ENCODE results near the gene ZNF24. TPM values are rescaled to one million over a fixed set of nuclear protein-coding genes. Genes with fewer than 3 reads are reported as not detected.

The ZNF24 gene
- total RNA-seq = 15.4 and 19.4 TPM in 2 replicates

DNA sequence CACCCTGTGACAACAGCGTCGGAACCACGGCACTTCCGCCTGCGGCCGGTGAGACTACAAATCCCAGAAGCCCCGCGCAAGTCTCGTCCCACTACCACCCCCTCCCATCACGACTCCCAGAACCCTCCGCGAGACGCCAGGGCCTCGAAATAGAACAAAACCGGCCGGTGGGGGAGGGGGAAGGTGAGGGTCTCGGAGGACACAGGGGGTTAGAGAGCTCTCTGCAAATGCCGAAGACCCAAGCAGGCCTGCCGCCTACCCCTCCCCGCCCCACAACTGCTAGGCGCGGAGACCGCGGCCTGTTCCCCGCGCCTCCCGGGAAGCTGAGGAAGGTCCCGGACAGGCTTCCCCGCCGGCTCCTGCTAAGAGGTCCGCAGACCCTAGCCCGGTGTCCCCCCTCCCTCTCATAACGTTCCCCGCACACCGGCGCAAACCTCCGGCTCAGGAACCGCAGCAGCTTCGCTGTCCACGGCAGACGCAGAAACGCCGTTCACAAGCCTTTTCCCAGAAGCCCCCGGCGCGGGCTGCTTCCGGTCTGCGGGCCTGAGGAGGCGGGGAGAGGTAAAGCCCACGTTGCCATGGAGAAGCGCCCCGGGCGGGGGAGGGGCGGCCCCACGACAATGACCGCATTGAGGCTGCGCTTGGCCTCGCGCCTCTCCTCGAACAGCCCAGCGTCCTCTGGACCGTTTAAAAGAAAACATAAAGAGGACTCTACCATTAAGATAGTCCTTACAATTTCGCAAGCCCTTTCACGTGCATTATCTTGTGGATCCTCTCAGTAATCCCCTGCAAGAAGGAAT is at the start of gene ZNF24:
ZNF24 (minus strand) TSS at position 485 of the 800 bp plus-strand sequence. CDS start 3,770 bp downstream, outside the sequence.

DNA sequence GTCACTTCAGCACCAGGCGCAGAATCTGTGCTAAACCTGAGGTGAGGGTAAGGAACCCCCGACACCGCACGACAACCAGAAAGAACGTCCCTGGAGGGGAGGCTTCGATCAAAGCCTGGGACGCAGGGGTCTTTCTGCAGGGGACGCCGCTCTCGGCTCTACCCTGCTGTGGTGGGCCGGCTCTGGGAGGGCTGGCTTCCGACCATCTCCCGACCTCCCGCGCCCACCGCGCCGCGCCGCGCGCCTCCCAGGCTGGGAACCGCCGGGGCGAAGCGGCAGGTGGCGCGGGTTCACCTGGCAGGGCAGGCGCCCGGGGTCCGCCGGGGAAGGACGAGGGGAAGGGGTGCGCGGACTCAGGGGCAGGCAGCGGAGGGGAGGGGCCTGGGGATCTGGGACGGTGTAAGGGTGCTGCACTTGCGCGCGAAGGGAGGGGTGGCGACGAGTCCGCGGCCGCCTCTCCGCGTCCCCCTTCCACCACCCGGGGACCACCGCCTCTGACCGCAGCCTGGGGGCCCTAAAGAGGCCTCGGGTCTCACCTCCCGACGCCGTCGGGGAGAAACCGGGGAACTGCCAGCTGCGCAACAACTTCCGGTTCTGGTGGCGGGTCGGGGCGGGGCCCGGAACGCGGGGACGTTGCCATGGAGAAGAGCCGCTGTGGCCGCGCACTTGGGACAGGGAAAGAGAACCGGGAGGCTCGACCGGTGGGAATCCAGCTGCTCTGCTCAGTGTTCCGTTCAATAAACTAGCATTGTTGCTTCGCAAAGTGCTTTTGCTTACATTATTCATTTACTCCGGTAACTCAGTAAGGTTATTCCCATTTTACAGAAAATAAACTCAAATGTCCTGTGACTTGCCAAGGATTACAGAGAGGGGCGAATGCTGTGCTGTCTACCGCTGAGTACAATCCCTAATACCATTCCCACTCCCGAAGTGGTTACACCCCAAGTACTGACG is 32.8 kb upstream of the ZNF24 start, which contains the start of gene ZNF396:
ZNF396 (minus strand) TSS at position 596 of the 954 bp plus-strand sequence. CDS start 3,045 bp downstream, outside the sequence.

DNA sequence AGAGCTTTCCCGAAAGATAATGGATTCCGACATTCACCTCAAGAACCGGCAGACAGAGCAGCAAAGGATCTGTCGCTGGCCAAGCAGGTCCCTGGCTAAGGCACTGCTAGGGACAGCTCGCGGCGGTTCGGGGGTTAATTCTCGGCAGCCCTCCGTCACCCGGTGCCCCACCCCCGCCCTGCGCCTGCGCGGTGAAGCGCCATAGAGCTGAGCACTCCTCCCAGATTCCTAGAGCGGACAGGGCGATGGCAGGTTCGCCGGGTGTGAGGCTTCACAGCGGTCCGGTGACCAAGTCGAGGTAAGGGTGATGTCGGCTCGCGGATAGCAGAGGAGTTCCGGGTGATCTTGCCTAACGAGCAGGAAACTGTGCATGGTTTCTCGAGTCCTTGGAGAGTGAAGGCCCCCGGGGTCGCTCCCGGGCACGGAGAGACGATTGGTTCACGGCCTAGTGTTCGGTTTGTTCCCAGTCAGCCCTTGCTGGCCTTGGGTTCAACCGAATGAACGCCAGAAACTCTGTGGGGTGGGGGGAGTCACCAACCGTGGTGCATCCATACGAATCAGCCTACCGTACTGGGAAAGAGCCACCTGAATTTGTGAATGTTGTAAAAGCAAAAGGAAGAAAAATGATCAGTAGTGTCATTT is 54.0 kb downstream of the ZNF24 start, which contains the start of gene ZSCAN30:
ZSCAN30 (minus strand) TSS at position 136 of the 642 bp plus-strand sequence. CDS start 25,877 bp downstream, outside the sequence.

Other genes with a start within 250 kb of the ZNF24 start
- gene ZNF397, start 103.4 kb downstream of the ZNF24 start, total RNA-seq = 9.9 and 11.3 TPM in 2 replicates
- gene ZSCAN30, start 54.2 kb downstream of the ZNF24 start, total RNA-seq = 15.4 and 21.5 TPM in 2 replicates
- gene ZNF396, start 32.9 kb upstream of the ZNF24 start, total RNA-seq = 0.37 and 0.59 TPM in 2 replicates
- gene INO80C, start 153.5 kb upstream of the ZNF24 start, total RNA-seq = 5.5 and 13.5 TPM in 2 replicates
- 51.4 and 75.3 TPM in 2 replicates for gene GALNT1, start 237.3 kb upstream of the ZNF24 start, total RNA-seq